Lower leg skin (tissue), 3 donors: ENCODE measurements around the gene TBXT.

Source experiments
- POLR2A ChIP-seq, 2 donors: fragments of 450-650 bp; IDR thresholded peaks; one replicate each; pipeline ENCODE4 v1.6.1; 2016 to 2017; ENCODE audit warnings: antibody characterized with exemption in 2 of 2, mild to moderate bottlenecking in 1 of 2, moderate library complexity in 1 of 2
- TF ChIP-seq, protein P1 (sequence below), 3 donors: fragments of 450-650 bp; IDR thresholded peaks; one replicate each; pipeline ENCODE4 v1.5.1; 2016; ENCODE audit warnings: antibody characterized with exemption in 3 of 3, mild to moderate bottlenecking in 3 of 3, moderate library complexity in 2 of 3

- TF ChIP-seq, protein P1, sequence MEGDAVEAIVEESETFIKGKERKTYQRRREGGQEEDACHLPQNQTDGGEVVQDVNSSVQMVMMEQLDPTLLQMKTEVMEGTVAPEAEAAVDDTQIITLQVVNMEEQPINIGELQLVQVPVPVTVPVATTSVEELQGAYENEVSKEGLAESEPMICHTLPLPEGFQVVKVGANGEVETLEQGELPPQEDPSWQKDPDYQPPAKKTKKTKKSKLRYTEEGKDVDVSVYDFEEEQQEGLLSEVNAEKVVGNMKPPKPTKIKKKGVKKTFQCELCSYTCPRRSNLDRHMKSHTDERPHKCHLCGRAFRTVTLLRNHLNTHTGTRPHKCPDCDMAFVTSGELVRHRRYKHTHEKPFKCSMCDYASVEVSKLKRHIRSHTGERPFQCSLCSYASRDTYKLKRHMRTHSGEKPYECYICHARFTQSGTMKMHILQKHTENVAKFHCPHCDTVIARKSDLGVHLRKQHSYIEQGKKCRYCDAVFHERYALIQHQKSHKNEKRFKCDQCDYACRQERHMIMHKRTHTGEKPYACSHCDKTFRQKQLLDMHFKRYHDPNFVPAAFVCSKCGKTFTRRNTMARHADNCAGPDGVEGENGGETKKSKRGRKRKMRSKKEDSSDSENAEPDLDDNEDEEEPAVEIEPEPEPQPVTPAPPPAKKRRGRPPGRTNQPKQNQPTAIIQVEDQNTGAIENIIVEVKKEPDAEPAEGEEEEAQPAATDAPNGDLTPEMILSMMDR (IDR thresholded peaks at IDR 0.05) = no peak
- TF ChIP-seq POLR2A (IDR thresholded peaks at IDR 0.05) = no peak
These were observed 35.5 kb upstream of the TBXT start for GRCh38 chr6:166203003-166203640.
